Thyroid gland (tissue), 4 donors: ENCODE results near the gene BTRC. TPM values are rescaled to one million over a fixed set of nuclear protein-coding genes. Genes with fewer than 3 reads are reported as not detected.
"Not testable (repeated sequence)": the region's sequence is repeated elsewhere in the genome, so short reads cannot be mapped to it uniquely, and the experiment has no call there.

Source experiments
- DNase-seq, 2 donors: peaks; one replicate each; pipeline ENCODE4 v3.0.0-alpha.2; 2019
- H3K27ac ChIP-seq, 3 donors: fragments of 200-600 bp; sonication (generic); 1 replicate in 2 of 3; 2 replicates in 1 of 3; pipeline ENCODE4 v1.5.1; 2016 to 2019; ENCODE audit warnings: mild to moderate bottlenecking in 1 of 3, moderate library complexity in 1 of 3
- H3K27me3 ChIP-seq: fragments of 200-600 bp; sonication (generic); one replicate; pipeline ENCODE4 v1.5.1; 2019
- H3K36me3 ChIP-seq, 2 donors: fragments of 200-600 bp; sonication (generic); one replicate each; pipeline ENCODE4 v1.5.1; 2016 to 2019
- H3K4me1 ChIP-seq, 2 donors: fragments of 200-600 bp; sonication (generic); one replicate each; pipeline ENCODE4 v1.5.1; 2017 to 2019
- H3K4me3 ChIP-seq, 3 donors: fragments of 200-600 bp; sonication (generic); replicated peaks in 1 of 3; 1 replicate in 2 of 3; 2 replicates in 1 of 3; pipeline ENCODE4 v1.5.1; 2016; ENCODE audit warnings: mild to moderate bottlenecking in 1 of 3
- H3K9me3 ChIP-seq: fragments of 200-600 bp; sonication (generic); one replicate; pipeline ENCODE4 v1.5.1; 2017
- CTCF ChIP-seq, 6 experiments: fragments of 200-600 bp in 3 of 6; fragments of 450-650 bp in 3 of 6; sonication (generic) in 3 of 6; IDR thresholded peaks; one replicate each; pipeline ENCODE4 v1.5.1; 2016 to 2019; ENCODE audit warnings: antibody characterized with exemption in 6 of 6, mild to moderate bottlenecking in 2 of 6, inconsistent platforms in 1 of 6, moderate library complexity in 1 of 6
- POLR2A ChIP-seq, 2 donors: fragments of 450-650 bp; IDR thresholded peaks; one replicate each; pipeline ENCODE4 v1.6.1; 2017; ENCODE audit warnings: antibody characterized with exemption in 2 of 2, mild to moderate bottlenecking in 2 of 2, moderate library complexity in 1 of 2
- WGBS, 2 donors: methylation state at CpG; one replicate each; pipeline ENCODE4 v1.1.5; 2017; 5-methylcytosine and 5-hydroxymethylcytosine counted together
- intact Hi-C: fragments of 100-400 bp; cut with DNase I; formaldehyde crosslinking; loops from one replicate; pipeline ENCODE4 v1.15.1; 2023
- total RNA-seq, 4 donors: library from RNA; depleted of rRNA; stranded (reverse); fragments of >200 nt; gene quantifications; one replicate each; pipeline ENCODE4 v1.2.3, GENCODE V29; 2016

BTRC gene
- total RNA-seq, 4 donors from 2014 or later, result 14.5 to 70.4 (median 22.7) TPM

- H3K36me3 ChIP-seq, result no peaks in the 10 kb centered on the region
- WGBS, 2 donors, result 54 to 62% methylated on average over 21 of the region's 21 CpGs
- H3K4me1 ChIP-seq, result no peaks in the 10 kb centered on the region
- H3K27me3 ChIP-seq, result no peaks in the 10 kb centered on the region
- DNase-seq, result no peak
- no peaks in the 10 kb centered on the region for H3K9me3 ChIP-seq
- TF ChIP-seq CTCF (IDR thresholded peaks at IDR 0.05), result no peak
- TF ChIP-seq POLR2A (IDR thresholded peaks at IDR 0.05), result no peak
- no peak overlapping the region for H3K4me3 ChIP-seq
- H3K27ac ChIP-seq, result no peak overlapping the region
- intact Hi-C loops, result no loop called here
Measured at GRCh38 chr10:101322266-101323108, 31.5 kb upstream of the BTRC start.

- intact Hi-C loops, result no loop called here
- Histone ChIP-seq H3K27me3 (no peaks in the 10 kb centered on the region), H3K9me3 (no peaks in the 10 kb centered on the region), H3K4me3 (no peak overlapping the region), H3K27ac (no peak overlapping the region), H3K4me1 (no peaks in the 10 kb centered on the region), H3K36me3 (no peaks in the 10 kb centered on the region)
- TF ChIP-seq POLR2A (IDR thresholded peaks at IDR 0.05) (no peak), CTCF (IDR thresholded peaks at IDR 0.05) (no peak)
- WGBS, 2 donors, result 56 to 62% methylated on average over 2 of the region's 2 CpGs
- no peak for DNase-seq
Measured at GRCh38 chr10:101323495-101323894, 30.5 kb upstream of the BTRC start.

GRCh38 chr10:101327454-101327853 lies 26.5 kb upstream of the BTRC start:
- H3K27me3 ChIP-seq, H3K4me3 ChIP-seq, H3K9me3 ChIP-seq, DNase-seq, H3K36me3 ChIP-seq, intact Hi-C loops, H3K27ac ChIP-seq, H3K4me1 ChIP-seq: not testable (repeated sequence)
- WGBS, 2 donors, result 100% methylated on average over 1 of the region's 1 CpG

- intact Hi-C loops, result no loop called here
- H3K9me3 ChIP-seq, result no peaks in the 10 kb centered on the region
- no peak for TF ChIP-seq CTCF (IDR thresholded peaks at IDR 0.05)
- no peaks in the 10 kb centered on the region for H3K27me3 ChIP-seq
- no peak for DNase-seq
- no peak overlapping the region for H3K4me3 ChIP-seq
- no peak overlapping the region for H3K27ac ChIP-seq
- no peaks in the 10 kb centered on the region for H3K36me3 ChIP-seq
- H3K4me1 ChIP-seq, result no peaks in the 10 kb centered on the region
- 86 to 90% methylated on average over 3 of the region's 3 CpGs for WGBS, 2 donors
Measured at GRCh38 chr10:101329341-101330032, 24.5 kb upstream of the BTRC start.

GRCh38 chr10:101330231-101330630 lies 23.7 kb upstream of the BTRC start:
- intact Hi-C loops, result no loop called here
- WGBS, 2 donors, result 88 to 91% methylated on average over 4 of the region's 4 CpGs

More at GRCh38 chr10:101330231-101330630, 23.7 kb upstream of the BTRC start:
- no peak for DNase-seq
- H3K27ac ChIP-seq, result no peak overlapping the region
- H3K4me3 ChIP-seq, result no peak overlapping the region
- H3K27me3 ChIP-seq, result no peaks in the 10 kb centered on the region
- TF ChIP-seq POLR2A (IDR thresholded peaks at IDR 0.05), result no peak
- TF ChIP-seq CTCF (IDR thresholded peaks at IDR 0.05), result no peak
- H3K9me3 ChIP-seq, result no peaks in the 10 kb centered on the region
- H3K4me1 ChIP-seq, result no peaks in the 10 kb centered on the region
- H3K36me3 ChIP-seq, result no peaks in the 10 kb centered on the region
